ENCODE measurements around the gene TUBB8B. TPM values are rescaled to one million over a fixed set of nuclear protein-coding genes. Genes with fewer than 3 reads are reported as not detected.
"Not testable (repeated sequence)": the region's sequence is repeated elsewhere in the genome, so short reads cannot be mapped to it uniquely, and the experiment has no call there.

The TUBB8B gene
- total and polyA plus RNA-seq, 8 donors: 0.78 TPM; not detected in 7

DNA sequence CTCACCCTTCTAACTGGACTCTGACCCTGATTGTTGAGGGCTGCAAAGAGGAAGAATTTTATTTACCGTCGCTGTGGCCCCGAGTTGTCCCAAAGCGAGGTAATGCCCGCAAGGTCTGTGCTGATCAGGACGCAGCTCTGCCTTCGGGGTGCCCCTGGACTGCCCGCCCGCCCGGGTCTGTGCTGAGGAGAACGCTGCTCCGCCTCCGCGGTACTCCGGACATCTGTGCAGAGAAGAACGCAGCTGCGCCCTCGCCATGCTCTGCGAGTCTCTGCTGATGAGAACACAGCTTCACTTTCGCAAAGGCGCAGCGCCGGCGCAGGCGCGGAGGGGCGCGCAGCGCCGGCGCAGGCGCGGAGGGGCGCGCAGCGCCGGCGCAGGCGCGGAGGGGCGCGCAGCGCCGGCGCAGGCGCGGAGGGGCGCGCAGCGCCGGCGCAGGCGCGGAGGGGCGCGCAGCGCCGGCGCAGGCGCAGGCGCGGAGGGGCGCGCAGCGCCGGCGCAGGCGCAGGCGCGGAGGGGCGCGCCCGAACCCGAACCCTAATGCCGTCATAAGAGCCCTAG, 38.7 kb downstream of the TUBB8B start:
- intact Hi-C loops (cut with DNase I; ENCODE audit: low total_unique reads); H3K4me3 ChIP-seq; H3K9me3 ChIP-seq; H3K27ac ChIP-seq; DNase-seq; H3K4me1 ChIP-seq; H3K27me3 ChIP-seq; H3K36me3 ChIP-seq: not testable (repeated sequence)
- WGBS, 5 donors: 72 to 86% (median 83%) methylated on average over 11 to 64 of the region's 75 CpGs

DNA sequence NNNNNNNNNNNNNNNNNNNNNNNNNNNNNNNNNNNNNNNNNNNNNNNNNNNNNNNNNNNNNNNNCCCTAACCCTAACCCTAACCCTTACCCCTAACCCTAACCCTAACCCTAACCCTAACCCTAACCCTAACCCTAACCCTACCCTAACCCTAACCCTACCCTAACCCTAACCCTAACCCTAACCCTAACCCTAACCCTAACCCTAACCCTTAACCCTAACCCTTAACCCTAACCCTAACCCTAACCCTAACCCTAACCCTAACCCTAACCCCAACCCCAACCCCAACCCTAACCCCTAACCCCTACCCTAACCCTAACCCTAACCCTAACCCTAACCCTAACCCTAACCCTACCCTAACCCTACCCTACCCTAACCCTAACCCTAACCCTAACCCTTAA, 39.5 kb downstream of the TUBB8B start:
- DNase-seq; H3K36me3 ChIP-seq; H3K27me3 ChIP-seq; H3K4me1 ChIP-seq; intact Hi-C loops (cut with DNase I; ENCODE audit: low total_unique reads); H3K4me3 ChIP-seq; H3K27ac ChIP-seq; H3K9me3 ChIP-seq: not testable (repeated sequence)

Small RNAs within 50 kb of the gene (small RNA-seq; reads per million reads assigned to genes)
- gene AP001005.2: 0 reads per million in 4 donors

Other genes starting within 250 kb of the TUBB8B start
- 10 to 100 TPM; 10.4 to 59.3 (median 22.2) TPM for gene USP14, start 108.9 kb upstream of the TUBB8B start, total RNA-seq
- 10 to 100 TPM; 11.8 to 16.0 (median 13.6) TPM for gene USP14, start 108.9 kb upstream of the TUBB8B start, polyA plus RNA-seq
- 100 to 1,000 TPM in 1 of 5 donors, 10 to 100 TPM in 4; 16.2 to 122 (median 53.5) TPM for gene THOC1, start 218.4 kb upstream of the TUBB8B start, total RNA-seq
- 10 to 100 TPM; 14.2 to 40.3 (median 21.0) TPM for gene THOC1, start 218.4 kb upstream of the TUBB8B start, polyA plus RNA-seq